Amygdala (tissue), 56 donors: Measurements from ENCODE around the gene FAM222A.
A peak's percentile ranks its signal among the peaks of the same experiment; 100 is the strongest.

Source experiments
- DNase-seq, 56 donors: peaks; one replicate each; lab custom pipeline; 2025; lab: John Stamatoyannopoulos, UW

Gene FAM222A

GRCh38 chr12:109753054-109753401 lies 39.4 kb downstream of the FAM222A start:
- DNase-seq: no peak

GRCh38 chr12:109753959-109754358 lies 40.3 kb downstream of the FAM222A start:
- DNase-seq: no peak

DNA sequence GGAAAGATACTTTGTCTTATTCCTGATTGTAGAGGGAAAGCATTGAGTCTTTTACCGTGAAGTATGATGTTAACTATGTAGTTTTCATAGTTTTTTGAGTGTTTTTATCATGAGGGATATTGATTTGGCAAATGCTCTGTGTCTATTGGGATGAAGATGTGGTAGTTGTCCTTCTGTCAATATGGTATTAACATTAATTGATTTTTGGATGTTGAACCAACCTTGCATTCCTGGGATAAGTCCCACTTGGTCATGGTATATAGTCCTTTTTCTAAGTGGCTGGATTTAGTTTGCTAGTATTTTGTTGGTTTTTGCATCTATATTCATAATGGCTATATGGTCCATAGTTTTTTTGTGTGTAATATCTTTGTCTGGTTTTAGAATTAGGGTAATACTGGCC lies 42.8 kb downstream of the FAM222A start:
- no peak for DNase-seq

- no peak for DNase-seq
Observed at GRCh38 chr12:109757671-109758265, 44.1 kb downstream of the FAM222A start.

GRCh38 chr12:109758426-109759420 lies 45.1 kb downstream of the FAM222A start:
- DNase-seq: no peak

- no peak for DNase-seq
Observed at GRCh38 chr12:109759595-109759994, 46.0 kb downstream of the FAM222A start.

GRCh38 chr12:109760031-109760929 lies 46.7 kb downstream of the FAM222A start:
- DNase-seq: peak in 1 of 56 donors; percentile 32

DNA sequence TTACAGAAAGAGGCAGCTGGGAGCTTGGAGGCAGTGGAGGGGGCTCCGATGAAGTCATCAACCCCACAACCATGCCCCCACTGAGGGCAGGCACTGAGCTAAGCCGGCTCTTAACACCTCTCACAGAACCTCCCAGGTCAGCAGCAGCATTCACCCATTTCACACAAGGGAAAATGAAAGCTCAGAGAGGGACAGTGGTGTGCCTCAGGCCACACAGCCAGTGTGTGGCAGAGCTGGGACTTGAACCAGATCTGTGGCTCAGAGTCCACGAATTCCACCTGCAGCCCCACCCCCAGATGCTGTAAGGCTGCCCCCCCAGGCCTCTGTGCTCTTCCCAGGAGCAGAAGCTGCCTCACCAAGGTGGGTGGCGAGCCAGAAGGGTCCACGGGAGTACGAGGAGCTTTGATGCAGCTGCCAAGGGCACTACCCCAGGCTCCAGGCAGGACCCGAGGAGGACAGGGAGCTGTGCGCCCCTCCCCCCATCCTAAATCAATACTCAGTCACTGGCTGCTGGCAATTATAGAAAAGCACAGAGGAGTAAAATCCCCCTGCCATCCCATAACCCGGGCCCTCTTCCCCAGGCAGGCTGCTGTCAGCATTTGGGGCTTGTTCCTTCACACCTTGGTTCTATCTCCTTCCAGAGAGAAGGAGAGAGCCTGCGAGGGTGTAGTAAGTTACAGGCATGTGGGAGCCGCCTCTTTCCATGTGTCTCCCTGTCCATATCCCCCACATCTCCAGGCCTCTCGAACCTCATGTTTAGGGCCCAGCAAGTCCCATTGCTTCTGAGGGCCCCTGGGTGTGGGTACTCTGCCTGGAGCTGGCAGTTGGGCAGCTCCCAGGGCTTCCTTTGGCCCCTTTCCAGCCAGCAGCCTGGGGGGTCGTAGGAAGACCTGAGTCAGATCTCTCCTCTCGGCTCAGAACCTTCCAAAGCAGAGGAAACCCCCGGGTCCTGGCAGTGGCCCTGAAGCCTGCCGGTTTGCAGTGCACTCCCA lies 47.6 kb downstream of the FAM222A start:
- DNase-seq: no peak

GRCh38 chr12:109762071-109762672 lies 48.5 kb downstream of the FAM222A start:
- DNase-seq: no peak

- no peak for DNase-seq
Observed at GRCh38 chr12:109762673-109763191, 49.1 kb downstream of the FAM222A start.

GRCh38 chr12:109763201-109763841 lies 49.7 kb downstream of the FAM222A start:
- no peak for DNase-seq

GRCh38 chr12:109764123-109764522 lies 50.5 kb downstream of the FAM222A start:
- DNase-seq: no peak

- no peak for DNase-seq
Observed at GRCh38 chr12:109764776-109765445, 51.3 kb downstream of the FAM222A start.

DNA sequence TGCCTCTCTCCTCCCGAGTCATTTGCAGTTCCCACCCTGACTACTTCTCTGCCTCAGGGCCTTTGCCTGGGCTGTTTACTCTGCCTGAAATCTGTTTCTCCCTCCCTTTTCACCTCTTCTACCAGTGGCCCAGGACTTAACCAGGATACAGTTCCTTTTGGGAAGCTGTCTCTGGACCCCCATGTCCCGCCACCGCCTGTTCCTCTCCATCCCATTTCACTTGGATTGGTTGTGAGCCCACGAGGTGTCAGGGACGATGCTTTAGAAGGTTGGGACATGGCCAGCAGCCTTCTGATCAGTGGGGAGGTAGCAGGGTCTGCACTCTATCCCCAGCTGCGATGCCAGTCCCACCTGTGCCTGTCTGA lies 51.8 kb downstream of the FAM222A start:
- DNase-seq: no peak

DNA sequence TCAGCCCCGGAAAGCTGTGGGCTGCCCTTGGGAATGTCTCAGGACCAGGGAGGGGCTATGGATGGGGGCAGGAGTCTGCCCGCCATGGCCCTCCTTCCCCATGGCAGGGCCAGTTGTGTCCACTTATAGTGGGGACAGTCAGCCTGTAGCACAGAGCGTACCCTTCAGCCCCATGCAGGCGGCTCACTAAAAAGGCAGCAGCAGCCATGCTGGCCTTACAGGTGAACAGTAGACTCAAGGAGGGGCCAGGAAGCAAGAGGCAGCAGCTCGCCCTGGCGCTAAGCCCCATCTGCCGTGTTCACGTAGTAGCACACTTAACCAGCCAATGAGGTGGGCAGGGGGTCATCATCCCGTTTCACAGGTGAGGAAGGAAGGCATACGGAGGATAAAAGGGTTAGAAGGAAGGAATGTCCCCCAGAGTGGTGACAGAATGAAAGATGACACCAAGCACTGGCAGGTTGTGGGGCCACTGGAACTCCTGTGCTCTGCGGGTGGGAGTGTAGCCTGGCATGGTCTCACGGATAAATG lies 52.7 kb downstream of the FAM222A start:
- no peak for DNase-seq

- DNase-seq: no peak
Observed at GRCh38 chr12:109767456-109767855, 53.8 kb downstream of the FAM222A start.

GRCh38 chr12:109767991-109768900 lies 54.6 kb downstream of the FAM222A start:
- DNase-seq: no peak
